BE2C (cell line): ENCODE measurements around the gene UGT1A8.

ENCODE experiments used
- DNase-seq: peaks from one replicate; pipeline ENCODE4 v3.0.0-alpha.2; 2020
- H3K27me3 ChIP-seq: fragments of 250-450 bp; sonication (Bioruptor Pico); 2 replicates; pipeline ENCODE4 v1.5.1; 2020; ENCODE audit warnings: mild to moderate bottlenecking
- H3K36me3 ChIP-seq: fragments of 250-450 bp; sonication (Bioruptor Pico); 2 replicates; pipeline ENCODE4 v1.5.1; 2020; ENCODE audit warnings: mild to moderate bottlenecking
- H3K4me1 ChIP-seq: fragments of 250-450 bp; sonication (Bioruptor Pico); 2 replicates; pipeline ENCODE4 v1.5.1; 2020
- H3K4me3 ChIP-seq: 2 replicates; pipeline ENCODE4 v1.5.1; 2011; ENCODE audit warnings: low read depth, low read length
- H3K9me3 ChIP-seq: fragments of 250-450 bp; sonication (Bioruptor Pico); 2 replicates; pipeline ENCODE4 v1.5.1; 2020
- TF ChIP-seq, protein P1 (sequence below): IDR thresholded peaks from 2 replicates; pipeline ENCODE4 v1.5.1; 2012; ENCODE audit warnings: mild to moderate bottlenecking, low read depth, low read length

Gene UGT1A8

DNA sequence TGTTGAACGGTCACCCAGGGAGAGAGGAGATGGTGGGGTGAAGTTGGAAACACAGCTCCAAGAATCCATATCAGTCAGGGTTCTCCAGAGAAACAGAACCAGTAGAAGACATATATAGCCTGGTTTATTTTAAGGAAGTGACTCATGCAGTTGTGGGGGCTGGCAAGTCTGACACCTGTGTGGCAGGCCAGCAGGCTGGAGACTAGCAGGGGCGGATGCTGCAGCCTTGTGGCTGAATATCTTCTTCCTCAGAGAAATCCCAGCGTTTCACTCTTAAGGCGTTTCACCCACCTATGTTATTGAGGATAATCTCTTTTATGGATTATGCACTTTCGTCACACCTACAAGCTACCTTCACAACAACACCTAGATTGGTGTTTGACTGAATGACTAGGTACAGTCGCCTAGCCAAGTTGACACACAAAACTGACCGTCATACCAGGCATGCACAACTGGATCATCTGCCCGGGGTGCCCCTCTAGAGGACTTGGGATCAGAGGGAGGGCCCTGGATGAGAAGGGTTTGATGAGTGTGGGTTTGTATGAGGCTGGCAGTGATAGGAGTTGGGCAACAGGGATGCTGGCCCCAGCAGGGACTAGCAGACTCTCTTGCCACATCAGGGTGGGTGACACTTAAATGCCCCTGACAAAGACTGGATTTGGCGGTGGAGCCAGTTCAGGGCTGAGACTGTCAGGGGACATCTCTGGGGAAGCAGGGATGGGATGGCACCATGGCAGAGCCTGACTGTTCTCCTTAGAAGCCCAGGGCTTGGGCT is 184.1 kb downstream of the UGT1A8 start:
- TF ChIP-seq, protein P1, sequence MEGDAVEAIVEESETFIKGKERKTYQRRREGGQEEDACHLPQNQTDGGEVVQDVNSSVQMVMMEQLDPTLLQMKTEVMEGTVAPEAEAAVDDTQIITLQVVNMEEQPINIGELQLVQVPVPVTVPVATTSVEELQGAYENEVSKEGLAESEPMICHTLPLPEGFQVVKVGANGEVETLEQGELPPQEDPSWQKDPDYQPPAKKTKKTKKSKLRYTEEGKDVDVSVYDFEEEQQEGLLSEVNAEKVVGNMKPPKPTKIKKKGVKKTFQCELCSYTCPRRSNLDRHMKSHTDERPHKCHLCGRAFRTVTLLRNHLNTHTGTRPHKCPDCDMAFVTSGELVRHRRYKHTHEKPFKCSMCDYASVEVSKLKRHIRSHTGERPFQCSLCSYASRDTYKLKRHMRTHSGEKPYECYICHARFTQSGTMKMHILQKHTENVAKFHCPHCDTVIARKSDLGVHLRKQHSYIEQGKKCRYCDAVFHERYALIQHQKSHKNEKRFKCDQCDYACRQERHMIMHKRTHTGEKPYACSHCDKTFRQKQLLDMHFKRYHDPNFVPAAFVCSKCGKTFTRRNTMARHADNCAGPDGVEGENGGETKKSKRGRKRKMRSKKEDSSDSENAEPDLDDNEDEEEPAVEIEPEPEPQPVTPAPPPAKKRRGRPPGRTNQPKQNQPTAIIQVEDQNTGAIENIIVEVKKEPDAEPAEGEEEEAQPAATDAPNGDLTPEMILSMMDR: no peak
- no peak for DNase-seq
- no peaks in the 10 kb centered on the region for H3K9me3 ChIP-seq

DNA sequence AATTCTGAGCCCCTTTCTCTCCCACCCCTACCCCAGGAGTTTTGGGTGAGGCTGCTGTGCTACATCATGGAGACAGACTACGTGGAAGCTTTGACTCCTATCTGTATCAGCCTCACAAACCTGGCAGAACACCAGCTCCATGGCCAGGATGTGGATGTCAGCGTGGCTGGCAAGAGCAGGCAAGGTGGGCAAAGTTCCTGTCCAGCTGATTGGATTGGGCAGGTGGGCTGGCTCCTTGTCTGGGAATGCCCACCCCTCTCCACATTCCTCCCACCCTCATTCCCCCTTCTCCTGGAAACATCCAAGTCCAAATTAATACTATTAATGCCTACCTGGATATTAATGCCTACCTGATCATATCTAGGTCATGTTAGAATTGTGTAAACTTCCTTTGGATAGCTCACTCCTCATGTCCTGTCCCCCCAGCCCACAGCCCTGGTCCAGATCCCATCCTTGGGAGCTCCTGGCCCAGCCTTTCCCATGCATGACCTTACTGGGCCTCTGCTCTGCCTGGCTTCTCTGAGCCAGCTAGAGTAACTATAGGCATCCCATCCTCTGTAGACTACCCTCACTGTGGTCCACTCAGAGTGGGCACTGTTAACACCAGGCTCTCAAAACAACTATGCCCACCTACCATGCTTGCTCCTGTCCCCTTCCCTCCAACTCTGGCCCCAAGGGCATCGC is 184.8 kb downstream of the UGT1A8 start:
- DNase-seq: no peak
- TF ChIP-seq, protein P1: no peak
- no peaks in the 10 kb centered on the region for H3K36me3 ChIP-seq
- H3K9me3 ChIP-seq: no peaks in the 10 kb centered on the region
- H3K27me3 ChIP-seq: no peaks in the 10 kb centered on the region
- no peaks in the 10 kb centered on the region for H3K4me1 ChIP-seq
- H3K4me3 ChIP-seq: no peak overlapping the region

More for the DNA sequence above, 184.1 kb downstream of the UGT1A8 start:
- Histone ChIP-seq H3K36me3 (no peaks in the 10 kb centered on the region), H3K27me3 (no peaks in the 10 kb centered on the region), H3K4me3 (no peak overlapping the region), H3K4me1 (no peaks in the 10 kb centered on the region)

DNA sequence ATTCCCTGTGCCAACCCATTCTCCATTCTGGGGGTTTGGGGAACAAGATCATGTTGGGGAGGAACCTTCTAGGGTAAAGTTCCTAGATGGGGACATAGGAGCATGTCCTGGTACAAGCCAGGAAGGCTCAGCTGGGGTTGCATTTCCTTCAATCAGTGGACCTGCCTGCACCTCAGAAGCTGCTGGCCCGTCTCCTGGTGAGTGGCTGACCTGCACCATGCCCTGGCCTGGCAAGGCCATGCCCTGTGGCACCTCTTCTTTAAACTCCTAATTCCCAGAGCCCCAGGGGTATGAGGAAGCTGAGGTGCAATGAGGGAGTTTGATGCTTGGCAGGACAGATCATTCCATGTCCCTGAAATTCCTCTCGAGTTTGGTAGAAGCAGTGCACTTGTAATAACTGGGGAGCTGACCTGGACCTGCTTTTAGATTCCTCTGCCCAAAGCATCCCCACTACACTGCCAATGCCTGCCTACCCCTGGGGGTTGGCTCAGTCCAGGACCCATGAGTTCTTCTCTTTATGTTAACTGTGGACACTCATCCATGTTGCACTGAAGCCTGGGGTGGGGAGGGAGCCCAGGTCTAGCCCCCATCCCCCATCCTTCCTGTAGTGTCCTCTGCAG is 186.0 kb downstream of the UGT1A8 start:
- Histone ChIP-seq H3K4me1 (no peaks in the 10 kb centered on the region), H3K9me3 (no peaks in the 10 kb centered on the region), H3K4me3 (no peak overlapping the region), H3K27me3 (peaks cover 6% of the 10 kb centered on the region; the same call in 1 of the 2 replicates), H3K36me3 (no peaks in the 10 kb centered on the region)
- TF ChIP-seq, protein P1: no peak
- no peak for DNase-seq

DNA sequence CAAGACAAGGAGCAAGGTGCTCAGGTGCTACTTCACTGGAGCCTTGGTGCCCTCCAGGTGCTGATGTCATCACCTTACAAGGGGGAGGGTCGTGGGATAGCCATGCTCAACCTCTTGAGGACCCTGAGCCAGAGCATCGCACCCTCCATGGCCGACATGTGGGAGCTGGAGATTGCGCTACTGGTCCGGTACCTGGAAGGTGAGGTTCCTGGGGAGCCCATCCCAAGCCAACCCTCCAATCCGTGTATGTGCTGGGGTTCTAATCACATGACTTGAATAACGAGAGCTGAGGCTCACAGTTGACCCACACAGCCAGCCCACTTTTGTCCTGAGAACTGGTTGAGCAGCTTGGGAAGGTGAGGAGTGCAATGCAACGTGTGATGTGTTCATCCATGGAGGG is 186.6 kb downstream of the UGT1A8 start:
- TF ChIP-seq, protein P1: no peak
- no peaks in the 10 kb centered on the region for H3K36me3 ChIP-seq

DNA sequence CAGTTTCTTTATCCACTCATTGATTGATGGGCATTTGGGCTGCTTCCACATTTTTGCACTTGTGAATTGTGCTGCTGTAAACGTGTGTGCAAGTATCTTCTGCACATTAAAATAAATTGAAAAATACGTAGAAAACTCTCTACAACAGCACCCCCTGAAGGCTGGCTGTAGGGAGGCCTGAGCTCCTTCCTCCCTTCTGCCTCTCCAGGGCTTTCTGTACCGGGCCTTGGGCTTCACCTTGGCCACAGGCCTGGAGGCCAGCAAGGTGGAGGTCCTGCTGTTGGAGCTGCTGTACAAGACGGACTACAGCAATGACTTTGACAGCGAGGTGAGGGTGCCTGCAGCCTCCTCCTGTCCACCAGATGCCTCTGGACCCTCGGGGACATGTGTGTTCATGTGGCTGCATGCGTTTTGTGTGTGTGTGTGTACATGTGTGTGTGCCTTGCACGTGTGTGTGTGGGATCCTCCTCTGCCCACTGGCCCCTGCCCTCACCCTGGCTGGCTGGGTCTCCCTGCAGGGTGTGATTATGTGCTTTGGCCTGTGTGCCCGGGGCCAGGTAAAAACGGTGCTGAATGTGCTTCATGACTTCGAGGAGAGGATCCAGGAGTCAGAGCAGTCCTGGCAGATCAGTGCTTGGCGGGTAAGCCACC is 189.9 kb downstream of the UGT1A8 start:
- DNase-seq: no peak
- no peak overlapping the region for H3K4me3 ChIP-seq
- no peaks in the 10 kb centered on the region for H3K4me1 ChIP-seq
- H3K36me3 ChIP-seq: no peaks in the 10 kb centered on the region
- TF ChIP-seq, protein P1: no peak
- H3K27me3 ChIP-seq: peaks cover 17% of the 10 kb centered on the region
- no peaks in the 10 kb centered on the region for H3K9me3 ChIP-seq

More for the DNA sequence above, 186.6 kb downstream of the UGT1A8 start:
- H3K9me3 ChIP-seq: no peaks in the 10 kb centered on the region
- peaks cover 12% of the 10 kb centered on the region for H3K27me3 ChIP-seq
- DNase-seq: no peak
- no peaks in the 10 kb centered on the region for H3K4me1 ChIP-seq
- no peak overlapping the region for H3K4me3 ChIP-seq
